GM23338 (cell line): ENCODE data around the gene SCNN1B. TPM values are rescaled to one million over a fixed set of nuclear protein-coding genes. Genes with fewer than 3 reads are reported as not detected.

Experiments used
- ATAC-seq: fragments of 200-7000 bp; cut with Tn5 transposase; 3 replicates; pipeline ENCODE4 v1.9.1; 2020
- DNase-seq: peaks from one replicate; pipeline ENCODE4 v3.0.0-alpha.2; 2015; ENCODE audit warnings: low spot score
- H2AFZ ChIP-seq: fragments of 200-600 bp; sonication (generic); 2 replicates; pipeline ENCODE4 v1.8.0; 2016; ENCODE audit warnings: antibody characterized with exemption, mild to moderate bottlenecking, moderate library complexity
- H3F3A ChIP-seq: fragments of 200-600 bp; sonication (generic); replicated peaks from 2 replicates; pipeline ENCODE4 v1.8.0; 2017; ENCODE audit warnings: antibody characterized with exemption, mixed run types, low read depth
- H3K27ac ChIP-seq: fragments of 200-600 bp; sonication (generic); 2 replicates; pipeline ENCODE4 v1.6.1; 2016; ENCODE audit warnings: low read depth
- H3K27me3 ChIP-seq: fragments of 200-600 bp; sonication (generic); 2 replicates; pipeline ENCODE4 v1.8.0; 2016; ENCODE audit warnings: mild to moderate bottlenecking, mixed run types, moderate library complexity; ENCODE audit not compliant: insufficient read depth
- H3K36me3 ChIP-seq: fragments of 200-600 bp; sonication (generic); 2 replicates; pipeline ENCODE4 v1.8.0; 2016; ENCODE audit warnings: mild to moderate bottlenecking; ENCODE audit not compliant: insufficient read depth
- H3K4me1 ChIP-seq: fragments of 200-600 bp; sonication (generic); 2 replicates; pipeline ENCODE4 v1.8.0; 2016; ENCODE audit warnings: mild to moderate bottlenecking, moderate library complexity; ENCODE audit not compliant: insufficient read depth
- H3K4me2 ChIP-seq: fragments of 200-600 bp; sonication (generic); 2 replicates; pipeline ENCODE4 v1.7.1; 2017; ENCODE audit warnings: mixed run types
- H3K4me3 ChIP-seq: fragments of 200-600 bp; sonication (generic); 2 replicates; pipeline ENCODE4 v1.6.1; 2016; ENCODE audit warnings: mixed run types
- H3K79me2 ChIP-seq: fragments of 200-600 bp; sonication (generic); replicated peaks from 2 replicates; pipeline ENCODE4 v1.8.0; 2017; ENCODE audit warnings: mild to moderate bottlenecking; ENCODE audit not compliant: insufficient read depth
- H3K9me2 ChIP-seq: fragments of 200-600 bp; sonication (generic); 2 replicates; pipeline ENCODE4 v1.8.0; 2017; ENCODE audit not compliant: insufficient read depth
- H4K20me1 ChIP-seq: fragments of 200-600 bp; sonication (generic); replicated peaks from 2 replicates; pipeline ENCODE4 v1.8.0; 2017; ENCODE audit warnings: mild to moderate bottlenecking; ENCODE audit not compliant: insufficient read depth
- H3K27ac Mint-ChIP-seq: 2 replicates; pipeline ENCODE4 v1.8.0; 2020; ENCODE audit warnings: inconsistent platforms, mild to moderate bottlenecking, moderate library complexity, mixed read lengths
- H3K27me3 Mint-ChIP-seq: 3 replicates; pipeline ENCODE4 v1.8.0; 2022; ENCODE audit warnings: low read depth, mild to moderate bottlenecking, moderate library complexity, mixed read lengths, inconsistent platforms; ENCODE audit not compliant: insufficient read depth, poor library complexity
- H3K36me3 Mint-ChIP-seq: 3 replicates; pipeline ENCODE4 v1.8.0; 2021; ENCODE audit warnings: low read depth, mild to moderate bottlenecking, inconsistent platforms, moderate library complexity, mixed read lengths
- H3K4me1 Mint-ChIP-seq: 3 replicates; pipeline ENCODE4 v1.8.0; 2020; ENCODE audit warnings: mild to moderate bottlenecking, inconsistent platforms, mixed read lengths
- H3K4me3 Mint-ChIP-seq: 3 replicates; pipeline ENCODE4 v1.8.0; 2021; ENCODE audit warnings: moderate library complexity, mild to moderate bottlenecking, inconsistent platforms, mixed read lengths
- H3K9me3 Mint-ChIP-seq: 3 replicates; pipeline ENCODE4 v1.8.0; 2020; ENCODE audit warnings: moderate library complexity, mild to moderate bottlenecking, inconsistent platforms, mixed read lengths
- JUNB ChIP-seq: IDR thresholded peaks from one replicate; pipeline ENCODE4 v1.6.1; 2016; ENCODE audit warnings: antibody characterized with exemption; ENCODE audit not compliant: unreplicated experiment
- NANOG ChIP-seq: IDR thresholded peaks from 2 replicates; pipeline ENCODE4 v1.6.1; 2016; ENCODE audit warnings: antibody characterized with exemption, borderline replicate concordance
- ZNF331 ChIP-seq: fragments of 250-450 bp; sonication (Bioruptor Pico); IDR thresholded peaks from 2 replicates; pipeline ENCODE4 v1.5.0; 2020; ENCODE audit warnings: low read depth, mild to moderate bottlenecking, moderate library complexity
- polyA plus RNA-seq: library from polyadenylated mRNA; unstranded; fragments of >200 nt; fragmentation: Nextera tagmentation; extraction: Ambion mirVana; gene quantifications from 2 replicates; pipeline ENCODE4 v1.2.1, GENCODE V29; 2016
- total RNA-seq: library from RNA; depleted of rRNA; stranded (reverse); fragments of >200 nt; shearing (Covaris generic); gene quantifications from 2 replicates; pipeline ENCODE4 v1.2.3, GENCODE V29; 2014; rRNA removed

Gene SCNN1B
- total and polyA plus RNA-seq, 2 experiments from 2014 or later = 0.78 to 1.1 TPM

DNA sequence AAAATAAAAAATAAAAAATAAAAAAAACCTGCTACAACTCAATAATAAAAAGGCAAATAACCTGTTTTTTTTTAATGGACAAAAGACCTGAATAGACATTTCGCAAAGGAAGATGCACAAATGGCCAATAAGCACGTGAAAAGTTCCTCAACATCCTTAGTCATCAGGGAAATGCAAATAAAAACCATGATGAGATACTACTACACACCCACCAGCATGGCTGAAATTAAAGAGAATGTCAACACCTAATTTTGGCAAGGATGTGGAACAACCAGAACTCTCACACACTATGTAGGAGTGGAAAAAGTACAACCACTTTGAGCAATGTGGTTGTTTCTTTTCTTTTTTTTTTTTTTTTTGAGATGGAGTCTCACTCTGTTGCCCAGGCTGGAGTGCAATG is 126.2 kb downstream of the SCNN1B start:
- TF ChIP-seq NANOG (no peak), JUNB (no peak), ZNF331 (CRISPR knock-in tag) (no peak)
- H2AFZ ChIP-seq = no peak overlapping the region
- H3F3A ChIP-seq = no peaks in the 10 kb centered on the region
- ATAC-seq (no peak), DNase-seq (no peak)
- Mint-ChIP-seq H3K4me3 (no peak overlapping the region), H3K4me1 (peaks cover 2% of the 10 kb centered on the region; the same call in 1 of the 3 replicates), H3K27me3 (no peaks in the 10 kb centered on the region), H3K36me3 (peaks cover 33% of the 10 kb centered on the region), H3K9me3 (no peaks in the 10 kb centered on the region), H3K27ac (no peak overlapping the region)
- no peaks in the 10 kb centered on the region for H3K27me3 ChIP-seq
- no peaks in the 10 kb centered on the region for H3K79me2 ChIP-seq
- peaks cover 9% of the 10 kb centered on the region for H3K36me3 ChIP-seq
- peaks cover 5% of the 10 kb centered on the region; the same call in 1 of the 2 replicates for H3K4me1 ChIP-seq
- H3K27ac ChIP-seq = no peak overlapping the region
- no peak overlapping the region for H3K4me2 ChIP-seq
- H3K4me3 ChIP-seq = no peak overlapping the region
- no peaks in the 10 kb centered on the region for H3K9me2 ChIP-seq
- no peaks in the 10 kb centered on the region for H4K20me1 ChIP-seq

Other genes starting within 250 kb of the SCNN1B start
- 15.5 and 17.9 TPM in 2 replicates for gene USP31, start 152.8 kb upstream of the SCNN1B start, total RNA-seq
- gene USP31, start 152.8 kb upstream of the SCNN1B start, polyA plus RNA-seq = 4.2 and 4.3 TPM in 2 replicates
- gene SCNN1G, start 119.6 kb upstream of the SCNN1B start, total RNA-seq = 1.1 and 1.2 TPM in 2 replicates
- gene SCNN1G, start 119.6 kb upstream of the SCNN1B start, polyA plus RNA-seq = 0.97 and 1.1 TPM in 2 replicates
- gene COG7, start 150.9 kb downstream of the SCNN1B start, total RNA-seq = 19.6 and 20.0 TPM in 2 replicates
- 9.2 and 10.3 TPM in 2 replicates for gene COG7, start 150.9 kb downstream of the SCNN1B start, polyA plus RNA-seq
- gene GGA2, start 208.2 kb downstream of the SCNN1B start, total RNA-seq = 76.6 and 114 TPM in 2 replicates
- gene GGA2, start 208.2 kb downstream of the SCNN1B start, polyA plus RNA-seq = 36.2 and 40.3 TPM in 2 replicates